H1 (cell line): ENCODE results near the gene ITPR3. TPM values are rescaled to one million over a fixed set of nuclear protein-coding genes. Genes with fewer than 3 reads are reported as not detected.

ENCODE experiments used
- CTCF ChIA-PET: fragments of 300-600 bp; sonication (Branson Sonifier 250); formaldehyde crosslinking; loops from one replicate; lab custom pipeline; 2021; ENCODE audit not compliant: partially characterized antibody; lab: Charles Lee
- POLR2A ChIA-PET: fragments of 300-600 bp; sonication (Branson Sonifier 250); formaldehyde crosslinking; loops from one replicate; lab custom pipeline; 2021; ENCODE audit warnings: inconsistent platforms; ENCODE audit not compliant: partially characterized antibody; lab: Charles Lee
- DNase-seq, 2 experiments: peaks; one replicate each; pipeline versions ENCODE4 v3.0.0 to v3.0.0-alpha.2; 2010 to 2022; ENCODE audit warnings: low spot score in 2 of 2, low read depth in 1 of 2, mixed read lengths in 1 of 2
- FAIRE-seq: peaks from 2 replicates; lab custom pipeline; 2011; peaks lifted over from hg19 to GRCh38; lab: Jason Lieb, UNC
- H2AFZ ChIP-seq: 2 replicates; pipeline ENCODE4 v1.8.1; 2012; ENCODE audit warnings: low read length, inconsistent platforms
- H2AK5ac ChIP-seq: 2 replicates; pipeline ENCODE4 v1.6.1; 2013; ENCODE audit warnings: low read depth, low read length
- H2BK120ac ChIP-seq: replicated peaks from 2 replicates; pipeline ENCODE3; 2013; ENCODE audit warnings: low read depth, low read length, inconsistent platforms
- H2BK12ac ChIP-seq: 2 replicates; pipeline ENCODE4 v1.6.1; 2013; ENCODE audit warnings: low read depth, low read length
- H2BK15ac ChIP-seq: 2 replicates; pipeline ENCODE4 v1.6.1; 2013; ENCODE audit warnings: low read length
- H2BK20ac ChIP-seq: 2 replicates; pipeline ENCODE4 v1.6.1; 2013; ENCODE audit warnings: low read length
- H2BK5ac ChIP-seq: 2 replicates; pipeline ENCODE4 v1.6.1; 2013; ENCODE audit warnings: low read depth, low read length
- H3K14ac ChIP-seq: 2 replicates; pipeline ENCODE4 v1.6.1; 2013; ENCODE audit warnings: inconsistent platforms; ENCODE audit not compliant: insufficient read length
- H3K18ac ChIP-seq: 2 replicates; pipeline ENCODE4 v1.6.1; 2013; ENCODE audit warnings: low read length; ENCODE audit errors: extremely low read depth
- H3K23ac ChIP-seq: 2 replicates; pipeline ENCODE4 v1.6.1; 2013; ENCODE audit warnings: inconsistent platforms; ENCODE audit not compliant: insufficient read length
- H3K23me2 ChIP-seq: 2 replicates; pipeline ENCODE4 v1.6.1; 2013; ENCODE audit warnings: low read depth, low read length
- H3K27ac ChIP-seq: 2 replicates; pipeline ENCODE4 v1.6.1; 2011; ENCODE audit warnings: low read depth, low read length, inconsistent platforms
- H3K27me3 ChIP-seq, 4 experiments: replicated peaks in 1 of 4; 1 replicate in 1 of 4; 2 replicates in 3 of 4; pipeline versions ENCODE4 v1.6.1 to v1.8.1; 2011 to 2013; ENCODE audit warnings: low read length in 3 of 4, mild to moderate bottlenecking in 3 of 4, inconsistent platforms in 2 of 4, mixed read lengths in 2 of 4, moderate library complexity in 1 of 4; ENCODE audit not compliant: control insufficient read depth in 3 of 4, insufficient read depth in 3 of 4; ENCODE audit errors: extremely low read depth in 1 of 4
- H3K36me3 ChIP-seq, 4 experiments: 2 replicates each; pipeline versions ENCODE4 v1.6.1 to v1.8.1; 2011 to 2013; ENCODE audit warnings: mild to moderate bottlenecking in 4 of 4, low read length in 3 of 4, moderate library complexity in 2 of 4, control low read depth in 1 of 4, inconsistent platforms in 1 of 4; ENCODE audit not compliant: insufficient read depth in 4 of 4, control insufficient read depth in 2 of 4
- H3K4ac ChIP-seq: replicated peaks from 2 replicates; pipeline ENCODE3; 2013; ENCODE audit warnings: low read length, low read depth, mixed read lengths, inconsistent platforms; ENCODE audit not compliant: insufficient read length
- H3K4me1 ChIP-seq, 4 experiments: replicated peaks in 1 of 4; 1 replicate in 1 of 4; 2 replicates in 3 of 4; pipeline versions ENCODE4 v1.6.1 to v1.8.1; 2011 to 2013; ENCODE audit warnings: low read length in 3 of 4, inconsistent platforms in 2 of 4, mixed read lengths in 1 of 4; ENCODE audit not compliant: insufficient read depth in 4 of 4, control insufficient read depth in 3 of 4
- H3K4me2 ChIP-seq, 2 experiments: 2 replicates each; pipeline versions ENCODE4 v1.6.1 to v1.8.1; 2011 to 2013; ENCODE audit warnings: low read depth in 2 of 2, low read length in 2 of 2, control low read depth in 1 of 2, inconsistent platforms in 1 of 2, mild to moderate bottlenecking in 1 of 2; ENCODE audit not compliant: insufficient read depth in 1 of 2
- H3K4me3 ChIP-seq, 4 experiments: fragments of 200-600, 300-600 bp in 1 of 4; sonication (generic), shearing (Covaris generic), sonication (Bioruptor Twin) in 1 of 4; 2 replicates each; pipeline versions ENCODE4 v1.5.1 to v1.8.1; 2011 to 2016; ENCODE audit warnings: low read length in 4 of 4, low read depth in 3 of 4, control low read depth in 2 of 4, inconsistent platforms in 2 of 4, mild to moderate bottlenecking in 2 of 4, mixed read lengths in 1 of 4, moderate library complexity in 1 of 4; ENCODE audit not compliant: insufficient read depth in 2 of 4; ENCODE audit errors: extremely low read depth in 1 of 4
- H3K56ac ChIP-seq: replicated peaks from 2 replicates; pipeline ENCODE3; 2013; ENCODE audit warnings: low read depth, mild to moderate bottlenecking, mixed read lengths, low read length, inconsistent platforms; ENCODE audit not compliant: insufficient read length
- H3K79me1 ChIP-seq: 2 replicates; pipeline ENCODE4 v1.6.1; 2013; ENCODE audit warnings: low read depth, low read length, control low read depth
- H3K79me2 ChIP-seq, 2 experiments: 2 replicates each; pipeline versions ENCODE4 v1.6.1 to v1.8.1; 2012 to 2013; ENCODE audit warnings: low read length in 2 of 2, mild to moderate bottlenecking in 2 of 2, inconsistent platforms in 1 of 2; ENCODE audit not compliant: insufficient read depth in 2 of 2, control insufficient read depth in 1 of 2
- H3K9ac ChIP-seq, 4 experiments: replicated peaks in 1 of 4; 1 replicate in 1 of 4; 2 replicates in 3 of 4; pipeline versions ENCODE4 v1.6.1 to v1.8.1; 2011 to 2013; ENCODE audit warnings: low read depth in 3 of 4, low read length in 3 of 4, control low read depth in 2 of 4, mild to moderate bottlenecking in 2 of 4, moderate library complexity in 2 of 4, inconsistent platforms in 1 of 4; ENCODE audit errors: extremely low read depth in 1 of 4
- H3K9me3 ChIP-seq, 2 experiments: 2 replicates each; pipeline versions ENCODE4 v1.6.1 to v1.8.1; 2012 to 2013; ENCODE audit warnings: mild to moderate bottlenecking in 2 of 2, moderate library complexity in 2 of 2, control low read depth in 1 of 2, inconsistent platforms in 1 of 2, low read depth in 1 of 2, low read length in 1 of 2, mixed read lengths in 1 of 2; ENCODE audit not compliant: insufficient read depth in 2 of 2
- H4K20me1 ChIP-seq, 2 experiments: replicated peaks in 1 of 2; 2 replicates each; pipeline versions ENCODE3 to v1.8.1; 2011 to 2013; ENCODE audit warnings: inconsistent platforms in 2 of 2, low read length in 2 of 2, mild to moderate bottlenecking in 1 of 2; ENCODE audit not compliant: insufficient read depth in 2 of 2, control insufficient read depth in 1 of 2
- H4K5ac ChIP-seq: 2 replicates; pipeline ENCODE4 v1.6.1; 2013; ENCODE audit warnings: low read length, low read depth, mixed read lengths, inconsistent platforms; ENCODE audit not compliant: insufficient read length
- H4K8ac ChIP-seq: 2 replicates; pipeline ENCODE4 v1.8.0; 2013; ENCODE audit warnings: mild to moderate bottlenecking, moderate library complexity, low read length, inconsistent platforms; ENCODE audit not compliant: insufficient read depth; ENCODE audit errors: extremely low read depth
- H4K91ac ChIP-seq: replicated peaks from 2 replicates; pipeline ENCODE3; 2013; ENCODE audit warnings: low read length, mixed read lengths, inconsistent platforms; ENCODE audit not compliant: insufficient read length
- BACH1 ChIP-seq: IDR thresholded peaks from 2 replicates; pipeline ENCODE4 v1.6.1; 2012; ENCODE audit warnings: low read length, improper control_type of control experiment
- EGR1 ChIP-seq: IDR thresholded peaks from 2 replicates; pipeline ENCODE4 v1.6.1; 2011; ENCODE audit warnings: low read depth, low read length, borderline replicate concordance
- EP300 ChIP-seq, 2 experiments: IDR thresholded peaks; 1 replicate in 1 of 2; 2 replicates in 1 of 2; pipeline ENCODE4 v1.6.1; 2011 to 2012; ENCODE audit warnings: low read depth in 2 of 2, low read length in 2 of 2, mild to moderate bottlenecking in 2 of 2, borderline replicate concordance in 1 of 2, inconsistent platforms in 1 of 2, moderate library complexity in 1 of 2
- JUND ChIP-seq: IDR thresholded peaks from 2 replicates; pipeline ENCODE4 v1.6.1; 2011; ENCODE audit warnings: mild to moderate bottlenecking, improper control_type of control experiment, low read length
- KDM1A ChIP-seq: fragments of 200-600, 300-600 bp; sonication (generic); IDR thresholded peaks from 2 replicates; pipeline ENCODE4 v1.7.1; 2016; ENCODE audit warnings: mild to moderate bottlenecking, low read length, borderline replicate concordance
- KDM4A ChIP-seq: IDR thresholded peaks from one replicate; pipeline ENCODE4 v1.7.1; 2012; ENCODE audit warnings: low read depth, mild to moderate bottlenecking, moderate library complexity, low read length, inconsistent platforms; ENCODE audit not compliant: severe bottlenecking
- MAFK ChIP-seq: IDR thresholded peaks from 2 replicates; pipeline ENCODE4 v1.6.1; 2012; ENCODE audit warnings: low read depth, mild to moderate bottlenecking, improper control_type of control experiment, low read length
- SP1 ChIP-seq: IDR thresholded peaks from 2 replicates; pipeline ENCODE4 v1.6.1; 2011; ENCODE audit warnings: low read depth, low read length
- TEAD4 ChIP-seq: IDR thresholded peaks from 2 replicates; pipeline ENCODE4 v1.6.1; 2012; ENCODE audit warnings: low read depth, low read length, inconsistent platforms, mixed read lengths
- ZNF274 ChIP-seq: IDR thresholded peaks from 2 replicates; pipeline ENCODE4 v1.7.0; 2012; ENCODE audit warnings: low read length, borderline replicate concordance; ENCODE audit errors: extremely low read depth
- WGBS, 2 experiments: shearing (Covaris generic) in 1 of 2; methylation state at CpG; one replicate each; pipeline versions ENCODE4 v1.1.6 to v1.1.7; 2013 to 2015; ENCODE audit warnings: low lambda C conversion rate in 2 of 2, mixed read lengths in 2 of 2, inconsistent platforms in 1 of 2, low coverage in 1 of 2, missing lambda C conversion rate in 1 of 2; ENCODE audit not compliant: insufficient replicate concordance in 2 of 2, insufficient coverage in 1 of 2, insufficient read length in 1 of 2; ENCODE audit errors: extremely low coverage in 1 of 2, missing lambda C conversion rate in 1 of 2; 5-methylcytosine and 5-hydroxymethylcytosine counted together
- polyA plus RNA-seq, 7 experiments: library from polyadenylated mRNA; depleted of rRNA in 3 of 7; stranded (reverse) in 5 of 7; unstranded in 2 of 7; fragments of >200 nt in 5 of 7; fragments of 200-250 nt in 2 of 7; gene quantifications; 1 replicate in 5 of 7; 2 replicates in 1 of 7; 4 replicates in 1 of 7; pipeline versions ENCODE4 v1.2.1 to v1.2.3, GENCODE V29; 2011 to 2013; ENCODE audit warnings: missing spikeins in 2 of 7, mixed read lengths in 2 of 7
- total RNA-seq: library from RNA; stranded (reverse); fragmentation: NEBNext Ultra II Directional; extraction: Animal tissue kit (Norgen Biotek cat#: 25700); gene quantifications from 2 replicates; pipeline ENCODE4 v1.2.1, GENCODE V29; 2021

Gene ITPR3
- total and polyA plus RNA-seq, 2 of the 8 experiments (the other 6 are each of a cell fraction or from before 2014, with no cell fraction given), result 29.1 to 45.7 TPM

- Histone ChIP-seq H3K4ac (no peak overlapping the region), H3K4me2 (no peak overlapping the region), H3K18ac (no peak overlapping the region), H2BK120ac (no peak overlapping the region), H2AK5ac (0 out of 2 replicates have a peak overlapping the region, but pooled peaks have one; percentile 3), H3K36me3 (no peaks in the 10 kb centered on the region), H2BK12ac (no peak overlapping the region), H2BK15ac (no peak overlapping the region), H3K56ac (no peak overlapping the region), H3K23me2 (no peaks in the 10 kb centered on the region), H2BK5ac (no peak overlapping the region), H3K4me3 (no peak overlapping the region), H3K79me2 (no peaks in the 10 kb centered on the region), H3K79me1 (no peaks in the 10 kb centered on the region), H2AFZ (no peak overlapping the region), H3K4me1 (peaks cover 0 to 4% (median 0%) of the 10 kb centered on the region in 4 experiments; a peak in 1 of 7 replicates), H4K91ac (no peak overlapping the region), H4K8ac (no peak overlapping the region), H3K27ac (no peak overlapping the region), H2BK20ac (no peak overlapping the region), H3K9me3 (peaks cover 3 to 5% of the 10 kb centered on the region in 2 experiments; a peak in 1 of 4 replicates), H4K5ac (no peak overlapping the region), H3K23ac (no peak overlapping the region), H3K9ac (no peak overlapping the region), H4K20me1 (no peaks in the 10 kb centered on the region), H3K27me3 (no peaks in the 10 kb centered on the region), H3K14ac (no peak overlapping the region)
- DNase-seq (no peak), FAIRE-seq (no peak)
- ChIA-PET CTCF (interaction anchor here (0.7 to 2.5 kb wide), 3 partner anchors 11 to 50 kb away, joined by 3 to 11 read pairs (median 3); no protein-coding TSS in a partner anchor), POLR2A (interaction anchor here (1.0 kb wide), 1 partner anchor 93 kb away, joined by 3 read pairs; no protein-coding TSS in a partner anchor)
- WGBS, 2 experiments, result 97% methylated on average over 6 of the region's 6 CpGs; no CpG with 5 or more reads in 1 of the 2 experiments
- no peak for TF ChIP-seq SP1
- TF ChIP-seq MAFK, result no peak
- TF ChIP-seq EGR1, result no peak
- no peak for TF ChIP-seq BACH1
- no peak for TF ChIP-seq TEAD4
- no peak for TF ChIP-seq JUND
- no peak for TF ChIP-seq ZNF274
- TF ChIP-seq EP300 (IDR thresholded peaks at IDR 0.05; ENCODE audit: borderline replicate concordance in 1 of 2, low read depth in 2 of 2, low read length in 2 of 2), result no peak
- no peak for TF ChIP-seq KDM4A
- TF ChIP-seq KDM1A, result no peak
These were observed 20.4 kb upstream of the ITPR3 start for GRCh38 chr6:33600761-33601160.
